HCT116 (cell line): ENCODE results near the gene HECW1. TPM values are rescaled to one million over a fixed set of nuclear protein-coding genes. Genes with fewer than 3 reads are reported as not detected.
A peak's percentile ranks its signal among the peaks of the same experiment; 100 is the strongest.

Experiments
- ATAC-seq: fragments of 200-7000 bp; cut with Tn5 transposase; 2 replicates; pipeline ENCODE4 v1.9.1; 2020; ENCODE audit warnings: mild to moderate bottlenecking, moderate library complexity
- BruUV-seq: library from RNA; stranded (reverse); fragments of 400-500 nt; replicated peaks from 2 replicates; lab custom pipeline; 2021; lab: Mats Ljungman, UMichigan
- CTCF ChIA-PET: fragments of 300-600 bp; sonication (Branson Sonifier 250); formaldehyde crosslinking; loops from one replicate; lab custom pipeline; 2021; ENCODE audit warnings: antibody characterized with exemption; lab: Charles Lee
- POLR2A ChIA-PET: fragments of 300-600, 350-600 bp; sonication (Branson Sonifier 250); formaldehyde crosslinking; loops from one replicate; lab custom pipeline; 2021; ENCODE audit warnings: antibody characterized with exemption; lab: Charles Lee
- RAD21 ChIA-PET, 2 experiments: fragments of 300-600 bp; sonication (Branson Sonifier 250); formaldehyde crosslinking; loops; one replicate each; lab custom pipeline; 2023; ENCODE audit warnings: low total read pairs in 2 of 2; ENCODE audit not compliant: uncharacterized antibody in 2 of 2, unreplicated experiment in 2 of 2, low non-redundant PET in 1 of 2; lab: Charles Lee
- DNase-seq: peaks from one replicate; pipeline ENCODE4 v3.0.0-alpha.2; 2010; ENCODE audit warnings: low read depth, low spot score
- H2AFZ ChIP-seq: fragments of 200-600 bp; shearing (Covaris generic), sonication (generic); 2 replicates; pipeline ENCODE4 v1.6.1; 2017; ENCODE audit warnings: low read depth, mixed run types, mixed read lengths, antibody characterized with exemption, low read length; ENCODE audit not compliant: poor library complexity, severe bottlenecking
- H3K27ac ChIP-seq: 2 replicates; pipeline ENCODE4 v1.5.1; 2012; ENCODE audit warnings: low read depth, low read length
- H3K27me3 ChIP-seq: fragments of 200-600 bp; sonication (generic); 2 replicates; pipeline ENCODE4 v1.6.1; 2016; ENCODE audit warnings: mixed run types, low read length, mixed read lengths; ENCODE audit not compliant: insufficient read depth
- H3K36me3 ChIP-seq, 2 experiments: fragments of 200-500 bp in 1 of 2; fragments of 200-600 bp in 1 of 2; sonication (Bioruptor generic) in 1 of 2; sonication (generic) in 1 of 2; 2 replicates each; pipeline versions ENCODE4 v1.5.1 to v1.6.1; 2014 to 2016; ENCODE audit warnings: low read length in 2 of 2, inconsistent platforms in 1 of 2, mixed read lengths in 1 of 2, mixed run types in 1 of 2; ENCODE audit not compliant: insufficient read depth in 2 of 2, control insufficient read depth in 1 of 2
- H3K4me1 ChIP-seq, 2 experiments: fragments of 200-600 bp in 1 of 2; sonication (generic) in 1 of 2; 2 replicates each; pipeline versions ENCODE4 v1.5.1 to v1.6.1; 2012 to 2017; ENCODE audit warnings: low read length in 2 of 2, inconsistent platforms in 1 of 2, mild to moderate bottlenecking in 1 of 2, mixed read lengths in 1 of 2, mixed run types in 1 of 2, moderate library complexity in 1 of 2; ENCODE audit not compliant: insufficient read depth in 2 of 2, control insufficient read depth in 1 of 2
- H3K4me2 ChIP-seq: fragments of 200-600 bp; sonication (generic); 2 replicates; pipeline ENCODE4 v1.6.1; 2017; ENCODE audit warnings: mixed run types, low read length, mixed read lengths
- H3K4me3 ChIP-seq, 2 experiments: fragments of 200-600 bp in 1 of 2; sonication (generic) in 1 of 2; replicated peaks in 1 of 2; 2 replicates each; pipeline ENCODE4 v1.5.1; 2011 to 2016; ENCODE audit warnings: low read length in 2 of 2, control low read depth in 1 of 2, low read depth in 1 of 2, mild to moderate bottlenecking in 1 of 2, mixed read lengths in 1 of 2, mixed run types in 1 of 2
- H3K79me2 ChIP-seq: fragments of 200-600 bp; sonication (generic); 2 replicates; pipeline ENCODE4 v1.6.1; 2017; ENCODE audit warnings: mild to moderate bottlenecking, mixed run types, low read length, moderate library complexity, mixed read lengths; ENCODE audit not compliant: insufficient read depth
- H3K9ac ChIP-seq: fragments of 200-600 bp; sonication (generic); 2 replicates; pipeline ENCODE4 v1.6.1; 2016; ENCODE audit warnings: low read length, mixed read lengths
- H3K9me2 ChIP-seq: fragments of 200-600 bp; sonication (generic), shearing (Covaris generic); 2 replicates; pipeline ENCODE4 v1.6.1; 2017; ENCODE audit warnings: mixed run types, mild to moderate bottlenecking, moderate library complexity; ENCODE audit not compliant: insufficient read depth
- H3K9me3 ChIP-seq, 2 experiments: fragments of 200-500 bp in 1 of 2; fragments of 200-600 bp in 1 of 2; sonication (Bioruptor generic) in 1 of 2; sonication (generic) in 1 of 2; 2 replicates each; pipeline ENCODE4 v1.6.1; 2014 to 2017; ENCODE audit warnings: low read length in 2 of 2, mixed read lengths in 2 of 2, inconsistent platforms in 1 of 2, low read depth in 1 of 2, mild to moderate bottlenecking in 1 of 2, mixed run types in 1 of 2, moderate library complexity in 1 of 2; ENCODE audit not compliant: control insufficient read depth in 1 of 2, insufficient read depth in 1 of 2
- H4K20me1 ChIP-seq: fragments of 200-600 bp; sonication (generic), shearing (Covaris generic); 2 replicates; pipeline ENCODE4 v1.6.1; 2017; ENCODE audit warnings: mixed run types, mild to moderate bottlenecking, moderate library complexity; ENCODE audit not compliant: insufficient read depth
- CBX3 ChIP-seq: IDR thresholded peaks from 2 replicates; pipeline ENCODE4 v1.6.1; 2012; ENCODE audit warnings: low read depth
- EZH2 ChIP-seq: fragments of 200-600 bp; sonication (generic); IDR thresholded peaks from 2 replicates; pipeline ENCODE4 v1.6.1; 2017; ENCODE audit warnings: antibody characterized with exemption, mixed run types
- SRF ChIP-seq: IDR thresholded peaks from 2 replicates; pipeline ENCODE4 v1.6.1; 2012; ENCODE audit warnings: low read depth
- intact Hi-C: fragments of 100-400 bp; cut with micrococcal nuclease; formaldehyde crosslinking; loops from 2 replicates; pipeline ENCODE4 v1.10.0; 2022
- total RNA-seq: library from RNA; stranded (reverse); gene quantifications from one replicate; pipeline ENCODE4 v1.2.1, GENCODE V29; 2021; ENCODE audit not compliant: unreplicated experiment

The HECW1 gene
- total RNA-seq, 1 experiment from 2014 or later = 5.6 TPM

- CTCF ChIA-PET = interaction anchor here (1.7 kb wide), 1 partner anchor 19 kb away, joined by 4 read pairs; the partner anchor contains the start of gene STK17A
- TF ChIP-seq SRF = no peak
- TF ChIP-seq, all 23 proteins: peak for 0
- BruUV-seq = no TSS peak
- no peaks in the 10 kb centered on the region for H4K20me1 ChIP-seq
- H3K9me2 ChIP-seq = no peaks in the 10 kb centered on the region
- peaks cover 10% of the 10 kb centered on the region for H3K79me2 ChIP-seq
- DNase-seq = no peak
- no peak overlapping the region for H3K9ac ChIP-seq
- no peak overlapping the region for H3K4me3 ChIP-seq
- no peaks in the 10 kb centered on the region for H3K27me3 ChIP-seq
- H3K36me3 ChIP-seq = 0 out of 4 replicates have a peak, but pooled peaks cover 0 to 6% of the 10 kb centered on the region in 2 experiments
- ChIA-PET RAD21 (no interaction called here), POLR2A (no interaction called here)
- intact Hi-C loops = no loop called here
- no peak overlapping the region for H3K27ac ChIP-seq
- H2AFZ ChIP-seq = no peak overlapping the region
- no peak overlapping the region for H3K4me2 ChIP-seq
- no peak for ATAC-seq
- peaks cover 0 to 8% of the 10 kb centered on the region in 2 experiments; a peak in 1 of 4 replicates for H3K9me3 ChIP-seq
- H3K4me1 ChIP-seq = no peaks in the 10 kb centered on the region
These were observed 489.8 kb downstream of the HECW1 start for GRCh38 chr7:43602256-43602655.

GRCh38 chr7:43604251-43604650, 491.8 kb downstream of the HECW1 start:
- H3K27ac ChIP-seq = no peak overlapping the region
- POLR2A ChIA-PET = interaction anchor here (1.6 kb wide), 1 partner anchor 22 kb away, joined by 4 read pairs; the partner anchor contains the start of gene STK17A
- ATAC-seq = no peak
- TF ChIP-seq CBX3 (peak; percentile 58; the same call in 1 of the 2 replicates), EZH2 (no peak)
- H3K9ac ChIP-seq = no peak overlapping the region
- H3K27me3 ChIP-seq = no peaks in the 10 kb centered on the region
- no peaks in the 10 kb centered on the region for H3K9me2 ChIP-seq
- H3K4me2 ChIP-seq = no peak overlapping the region
- BruUV-seq = no TSS peak
- CTCF ChIA-PET = no interaction called here
- H3K4me1 ChIP-seq = no peaks in the 10 kb centered on the region
- intact Hi-C loops = no loop called here
- H3K79me2 ChIP-seq = peaks cover 11% of the 10 kb centered on the region
- H3K4me3 ChIP-seq = no peak overlapping the region
- H3K36me3 ChIP-seq = 0 out of 4 replicates have a peak, but pooled peaks cover 3 to 6% of the 10 kb centered on the region in 2 experiments
- no peak overlapping the region for H2AFZ ChIP-seq
- H3K9me3 ChIP-seq = peaks cover 0 to 8% of the 10 kb centered on the region in 2 experiments; a peak in 1 of 4 replicates
- H4K20me1 ChIP-seq = no peaks in the 10 kb centered on the region
- RAD21 ChIA-PET = no interaction called here
- DNase-seq = no peak
